ENCODE results near the gene DAP3. TPM values are rescaled to one million over a fixed set of nuclear protein-coding genes. Genes with fewer than 3 reads are reported as not detected.
"Not testable (repeated sequence)": the region's sequence is repeated elsewhere in the genome, so short reads cannot be mapped to it uniquely, and the experiment has no call there.

Gene DAP3
- total RNA-seq, 1 experiment from 2014 or later = 116 TPM

DNA sequence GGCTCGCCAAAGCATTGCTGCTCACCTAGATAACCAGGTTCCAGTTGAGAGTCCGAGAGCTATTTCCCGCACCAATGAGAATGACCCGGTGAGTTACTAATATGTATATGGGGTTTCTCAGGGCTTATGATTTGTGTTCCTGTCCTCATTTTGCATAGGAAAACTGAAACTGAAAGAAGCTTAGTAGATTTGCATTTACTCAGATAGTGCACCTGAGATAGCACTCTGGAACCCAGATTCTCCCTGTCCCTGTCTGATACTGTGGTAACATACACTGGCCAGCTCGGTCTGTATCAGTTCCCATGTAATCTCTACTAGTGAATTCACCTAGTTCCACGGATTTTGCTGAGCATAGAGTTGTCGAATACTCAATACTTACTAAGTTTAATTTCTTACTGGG lies 28.1 kb downstream of the DAP3 start:
- no peak for DNase-seq (ENCODE audit: low read depth)

DNA sequence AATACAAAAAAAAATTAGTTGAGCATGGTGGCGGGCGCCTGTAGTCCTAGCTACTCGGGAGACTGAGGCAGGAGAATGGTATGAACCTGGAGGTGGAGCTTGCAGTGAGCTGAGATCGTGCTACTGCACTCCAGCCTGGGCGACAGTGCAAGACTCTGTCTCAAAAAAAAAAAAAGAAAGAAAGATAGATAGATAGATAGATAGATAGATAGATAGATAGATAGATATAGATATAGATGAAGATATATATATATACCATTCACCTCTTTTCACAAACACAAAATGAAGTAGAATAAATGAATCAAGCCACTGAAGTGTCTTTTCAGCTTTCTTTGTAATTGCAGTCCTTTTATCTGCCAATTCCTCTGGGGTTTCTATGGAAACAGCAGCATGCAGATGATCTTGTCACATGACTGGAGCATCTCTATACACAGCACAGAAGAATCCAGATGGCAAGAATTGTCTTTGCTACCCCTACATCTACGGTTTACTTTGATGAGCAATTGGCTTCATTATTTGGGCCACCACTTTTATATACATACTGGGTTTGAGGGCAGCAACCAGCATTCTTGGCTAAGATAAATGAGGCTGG lies 29.7 kb downstream of the DAP3 start:
- DNase-seq (ENCODE audit: low read depth) = not testable (repeated sequence)

DNA sequence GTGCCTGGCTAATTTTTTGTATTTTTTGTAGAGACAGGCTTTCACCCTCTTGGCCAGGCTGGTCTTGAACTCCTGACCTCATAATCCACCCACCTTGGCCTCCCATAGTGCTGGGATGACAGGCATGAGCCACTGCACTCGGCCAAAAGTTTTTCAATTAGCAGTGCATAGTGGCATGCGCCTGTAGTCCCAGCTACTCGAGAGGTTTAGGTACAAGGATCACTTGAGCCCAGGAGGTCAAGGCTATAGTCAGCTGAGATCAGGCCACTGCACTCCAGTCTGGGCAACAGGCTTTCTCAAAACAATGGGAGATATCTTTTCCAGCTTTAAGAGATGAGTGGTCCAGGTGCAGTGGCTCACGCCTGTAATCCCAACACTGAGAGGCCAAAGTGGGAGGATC lies 30.8 kb downstream of the DAP3 start:
- DNase-seq (ENCODE audit: low read depth) = no peak

DNA sequence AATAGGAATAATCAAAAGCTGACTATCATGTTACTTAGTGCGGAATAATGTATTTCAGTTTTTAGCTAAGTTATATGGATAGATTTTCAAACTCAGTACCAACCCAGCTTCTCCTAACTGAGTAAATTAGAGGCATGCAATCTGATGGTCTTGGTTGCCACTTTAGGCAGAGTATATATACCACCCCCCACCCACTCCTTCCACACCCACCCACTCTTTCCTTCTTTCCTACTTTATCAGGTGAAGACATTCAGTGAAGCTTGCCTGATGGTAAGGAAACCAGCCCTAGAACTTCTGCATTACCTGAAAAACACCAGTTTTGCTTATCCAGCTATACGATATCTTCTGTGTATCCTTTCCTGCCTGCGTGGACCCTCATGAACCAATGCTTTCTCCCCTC lies 36.3 kb downstream of the DAP3 start:
- DNase-seq (ENCODE audit: low read depth) = no peak

DNA sequence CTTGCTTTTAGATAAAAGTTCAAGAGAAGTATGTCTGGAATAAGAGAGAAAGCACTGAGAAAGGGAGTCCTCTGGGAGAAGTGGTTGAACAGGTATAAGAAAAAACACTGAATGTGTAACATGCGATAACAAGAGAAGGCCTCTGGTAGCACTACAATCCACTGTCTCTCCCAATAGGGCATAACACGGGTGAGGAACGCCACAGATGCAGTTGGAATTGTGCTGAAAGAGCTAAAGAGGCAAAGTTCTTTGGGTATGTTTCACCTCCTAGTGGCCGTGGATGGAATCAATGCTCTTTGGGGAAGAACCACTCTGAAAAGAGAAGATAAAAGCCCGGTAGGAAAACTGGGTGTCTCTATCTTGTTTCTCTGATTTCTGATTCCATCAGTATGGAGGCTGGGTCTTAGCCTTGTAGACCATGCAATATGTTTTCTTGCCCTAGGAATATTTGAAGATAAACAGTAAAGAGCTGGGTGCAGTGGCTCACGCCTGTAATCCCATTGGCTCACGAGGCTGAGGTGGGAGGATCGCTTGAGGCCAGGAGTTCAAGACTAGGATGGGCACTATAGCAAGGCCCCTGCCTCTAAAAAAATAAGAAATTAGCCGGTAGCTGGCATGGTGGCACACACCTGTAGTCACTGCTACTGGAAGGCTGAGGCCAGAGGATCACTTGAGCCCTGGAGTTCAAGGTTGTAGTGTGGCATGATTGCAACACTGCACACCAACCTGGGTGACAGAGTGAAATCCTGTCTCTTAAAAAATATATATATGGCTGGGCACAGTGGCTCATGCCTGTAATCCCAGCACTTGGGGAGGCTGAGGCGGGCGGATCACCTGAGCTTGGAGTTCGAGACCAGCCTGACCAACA lies 40.4 kb downstream of the DAP3 start:
- DNase-seq (ENCODE audit: low read depth) = peak; percentile 57

DNA sequence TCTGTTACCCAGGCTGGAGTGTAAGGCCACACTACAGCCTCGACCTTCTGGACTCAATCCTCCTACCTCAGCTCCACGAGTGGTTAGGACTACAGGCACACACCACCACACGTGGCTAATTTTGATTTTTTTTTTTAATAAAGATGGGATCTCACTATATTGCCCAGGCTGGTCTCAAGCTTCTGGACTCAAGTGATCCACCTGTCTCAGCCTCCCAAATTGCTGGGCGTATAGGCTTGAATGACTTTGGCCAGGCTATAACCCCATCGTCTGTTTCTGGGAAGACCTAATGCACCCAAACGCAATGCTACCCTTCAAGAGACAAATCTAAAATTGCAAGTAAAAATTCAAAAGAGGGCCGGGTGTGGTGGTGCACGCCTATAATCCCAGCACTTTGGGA lies 52.1 kb downstream of the DAP3 start:
- DNase-seq (ENCODE audit: low read depth) = no peak

DNA sequence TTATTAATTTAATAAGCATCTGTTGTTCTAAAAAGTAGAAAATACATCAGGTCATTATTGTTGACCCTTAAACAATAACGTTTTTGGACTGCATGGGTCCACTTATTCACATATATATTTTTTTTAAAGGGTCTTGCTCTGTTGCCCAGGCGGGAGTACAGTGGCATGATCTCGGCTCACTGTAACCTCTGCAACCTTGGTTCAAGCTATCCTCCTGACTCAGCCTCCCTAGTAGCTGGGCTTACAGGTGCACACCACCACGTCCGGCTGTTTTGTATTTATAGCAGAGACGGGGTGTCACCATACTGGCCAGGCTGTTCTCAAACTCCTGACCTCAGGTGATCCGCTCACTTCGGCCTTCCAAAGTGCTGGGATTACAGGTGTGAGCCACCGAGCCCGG lies 53.0 kb downstream of the DAP3 start:
- no peak for DNase-seq (ENCODE audit: low read depth)

DNA sequence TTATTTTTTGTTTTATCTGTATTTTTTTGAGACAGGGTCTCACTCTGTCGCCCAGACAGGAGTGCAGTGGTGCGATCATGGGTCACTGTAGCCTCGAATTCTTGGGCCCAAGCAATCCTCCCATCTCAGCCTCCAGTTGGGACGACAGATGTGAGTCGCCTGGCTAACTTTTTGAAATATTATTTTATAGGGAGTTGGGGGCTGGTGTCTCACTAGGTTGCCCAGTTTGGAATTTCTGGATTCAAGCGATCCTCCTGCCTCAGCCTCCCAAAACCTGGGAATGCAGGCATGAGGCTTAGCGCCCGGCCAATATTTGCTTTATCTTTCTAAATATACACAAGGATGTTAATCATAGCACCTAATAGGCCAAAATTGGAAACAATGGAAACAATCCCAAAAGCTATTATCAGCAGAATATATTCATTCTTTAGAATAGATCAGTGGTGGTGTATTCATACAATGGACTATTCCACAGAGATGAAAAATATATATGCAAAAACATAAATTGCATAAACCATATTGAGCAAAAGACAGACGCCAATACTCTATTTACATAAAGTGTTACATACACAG lies 55.9 kb downstream of the DAP3 start:
- no peak for DNase-seq (ENCODE audit: low read depth)

DNA sequence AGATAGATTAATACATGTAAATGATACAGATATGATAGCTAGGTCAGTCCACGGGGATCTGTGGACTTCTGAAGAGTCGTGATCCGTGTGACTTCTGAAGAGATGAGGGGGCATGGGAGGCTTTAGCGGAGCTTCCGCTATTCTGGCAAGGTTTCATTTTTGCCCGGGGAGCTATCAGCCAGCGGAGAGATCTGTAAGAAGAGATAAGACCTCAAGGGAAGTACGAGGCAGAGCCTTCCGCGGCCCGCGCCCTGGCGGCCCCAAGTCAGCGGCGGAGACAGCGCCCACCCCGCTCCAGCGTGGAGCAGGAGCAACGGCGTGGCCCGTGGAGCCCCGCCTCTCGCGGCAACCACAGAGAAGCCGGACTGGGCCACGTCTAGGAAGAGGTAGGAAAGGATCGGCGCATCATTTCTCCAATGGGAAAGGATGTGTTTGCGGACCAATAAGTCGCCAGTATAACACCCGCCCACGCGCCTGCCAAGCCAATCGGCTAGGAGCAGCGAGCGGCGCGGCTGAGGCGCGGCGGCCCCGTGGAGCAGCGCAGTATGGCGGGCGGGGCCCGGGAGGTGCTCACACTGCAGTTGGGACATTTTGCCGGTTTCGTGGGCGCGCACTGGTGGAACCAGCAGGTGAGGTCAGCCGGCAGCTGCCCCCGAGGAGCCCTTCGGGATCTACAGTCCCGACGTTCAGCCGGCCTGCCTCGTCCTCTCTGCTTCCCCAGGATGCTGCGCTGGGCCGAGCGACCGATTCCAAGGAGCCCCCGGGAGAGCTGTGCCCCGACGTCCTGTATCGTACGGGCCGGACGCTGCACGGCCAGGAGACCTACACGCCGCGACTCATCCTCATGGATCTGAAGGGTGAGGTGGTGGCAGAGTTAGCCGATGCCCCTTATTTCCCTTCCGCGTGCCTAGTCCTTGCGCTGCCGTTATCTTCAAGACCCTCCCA lies 56.7 kb downstream of the DAP3 start:
- DNase-seq (ENCODE audit: low read depth) = peak; percentile 98

DNA sequence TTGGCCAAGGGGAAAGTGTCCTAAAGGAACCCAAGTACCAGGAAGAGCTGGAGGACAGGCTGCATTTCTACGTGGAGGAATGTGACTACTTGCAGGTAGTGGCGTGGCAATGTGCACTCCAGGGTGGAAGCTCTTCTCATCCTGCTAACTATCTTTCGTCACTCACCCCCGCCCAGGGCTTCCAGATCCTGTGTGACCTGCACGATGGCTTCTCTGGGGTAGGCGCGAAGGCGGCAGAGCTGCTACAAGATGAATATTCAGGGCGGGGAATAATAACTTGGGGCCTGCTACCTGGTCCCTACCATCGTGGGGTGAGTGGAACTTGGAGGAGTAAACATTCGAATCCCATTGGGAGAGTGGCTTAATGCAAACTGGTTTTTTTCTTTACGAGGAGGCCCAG lies 58.7 kb downstream of the DAP3 start:
- not testable (repeated sequence) for DNase-seq (ENCODE audit: low read depth)

DNA sequence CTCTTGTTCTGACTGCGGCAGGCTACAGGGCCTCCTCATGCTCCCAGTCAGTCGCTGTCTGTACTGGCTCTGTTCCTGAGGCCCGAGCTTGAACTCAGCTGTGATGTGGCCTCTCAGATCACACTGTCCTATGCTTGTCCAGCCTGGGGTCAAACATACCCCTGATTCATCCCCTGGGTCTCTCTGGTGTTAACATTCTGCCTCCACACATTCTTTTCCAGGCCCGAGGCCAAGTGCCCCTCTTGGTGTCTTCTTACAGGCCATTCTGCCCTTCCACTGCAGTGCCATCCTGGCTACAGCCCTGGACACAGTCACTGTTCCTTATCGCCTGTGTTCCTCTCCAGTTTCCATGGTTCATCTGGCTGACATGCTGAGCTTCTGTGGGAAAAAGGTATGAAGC lies 59.2 kb downstream of the DAP3 start:
- peak; percentile 50 for DNase-seq (ENCODE audit: low read depth)

DNA sequence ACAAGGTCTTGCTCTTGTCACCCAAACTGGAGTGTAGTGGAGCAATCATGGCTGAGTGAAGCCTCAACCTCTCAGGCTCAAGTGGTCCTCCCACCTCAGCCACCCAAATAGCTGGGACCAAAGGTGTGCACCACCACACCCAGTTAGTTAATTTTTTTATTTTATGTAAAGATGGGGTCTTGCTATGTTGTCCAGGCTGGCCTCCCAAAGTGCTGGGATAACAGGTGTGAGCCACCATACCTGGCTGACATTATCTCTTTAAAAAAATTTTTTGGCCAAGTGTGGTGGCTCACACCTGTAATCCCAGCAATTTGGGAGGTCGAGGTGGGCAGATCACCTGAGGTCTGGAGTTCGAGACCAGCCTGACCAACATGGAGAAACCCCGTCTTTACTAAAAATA lies 70.1 kb downstream of the DAP3 start:
- not testable (repeated sequence) for DNase-seq (ENCODE audit: low read depth)

DNA sequence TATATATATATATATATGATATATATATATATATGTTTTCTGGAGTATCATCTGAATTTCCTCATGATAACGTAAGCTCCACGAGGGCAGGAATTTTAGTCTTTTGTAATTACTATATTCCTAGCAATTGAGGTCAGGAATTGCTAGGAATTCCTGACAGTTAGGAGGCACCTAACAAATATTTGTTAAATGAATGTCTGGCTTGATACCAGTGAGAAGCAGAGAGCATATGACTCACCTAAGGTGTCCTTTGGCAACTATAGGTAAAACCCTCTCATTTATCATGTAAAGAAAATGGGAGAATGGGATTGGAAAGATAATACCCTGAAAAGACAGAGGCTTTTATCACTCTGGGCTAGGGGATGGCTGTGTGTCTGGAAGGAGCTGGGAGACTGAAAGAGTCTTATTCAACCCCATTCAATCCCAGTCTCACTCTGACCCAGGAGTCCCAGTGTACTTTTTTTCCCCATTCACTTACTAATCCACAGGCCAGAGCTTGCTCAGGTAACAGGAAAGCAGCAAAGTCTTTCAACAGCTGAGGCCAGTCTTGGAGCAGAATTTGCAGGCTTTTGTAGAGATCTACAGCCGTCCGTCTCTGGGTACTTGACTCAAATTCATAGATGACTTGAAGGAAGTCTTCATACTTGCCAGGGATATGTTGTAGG lies 71.2 kb downstream of the DAP3 start:
- peak; percentile 37 for DNase-seq (ENCODE audit: low read depth)

DNA sequence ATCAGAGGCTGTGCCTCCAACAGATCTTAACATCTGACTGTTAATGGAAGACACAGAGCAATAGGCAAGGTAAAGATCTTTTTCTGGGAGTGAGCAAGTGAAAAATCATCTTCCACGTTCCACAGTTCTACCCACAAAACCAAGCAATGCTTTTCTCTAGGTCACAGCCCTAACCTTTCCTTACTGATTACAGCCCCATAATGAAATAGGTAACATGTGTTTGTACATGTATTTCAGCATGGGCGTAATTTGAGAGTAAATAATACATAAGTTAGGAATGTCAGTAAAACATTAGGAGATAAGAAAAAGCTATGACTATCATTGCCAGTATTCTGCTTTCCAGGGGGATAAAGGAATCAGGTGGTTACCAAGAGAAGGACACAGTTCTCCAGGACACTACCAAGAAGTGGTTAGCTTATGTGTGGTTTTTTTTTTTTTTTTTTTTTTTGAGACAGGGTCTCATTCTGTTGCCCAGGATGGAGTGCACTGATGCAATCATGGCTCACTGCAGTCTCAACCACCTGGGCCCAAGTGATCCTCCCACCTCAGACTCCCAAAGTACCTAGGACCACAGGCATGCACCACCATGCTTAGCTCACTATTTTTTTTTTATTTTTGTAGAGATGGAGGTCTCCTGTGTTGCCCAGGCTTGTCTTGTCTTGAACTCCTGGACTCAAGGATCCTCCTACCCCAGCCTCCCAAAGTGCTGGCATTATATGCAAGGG lies 72.0 kb downstream of the DAP3 start:
- DNase-seq (ENCODE audit: low read depth) = no peak

DNA sequence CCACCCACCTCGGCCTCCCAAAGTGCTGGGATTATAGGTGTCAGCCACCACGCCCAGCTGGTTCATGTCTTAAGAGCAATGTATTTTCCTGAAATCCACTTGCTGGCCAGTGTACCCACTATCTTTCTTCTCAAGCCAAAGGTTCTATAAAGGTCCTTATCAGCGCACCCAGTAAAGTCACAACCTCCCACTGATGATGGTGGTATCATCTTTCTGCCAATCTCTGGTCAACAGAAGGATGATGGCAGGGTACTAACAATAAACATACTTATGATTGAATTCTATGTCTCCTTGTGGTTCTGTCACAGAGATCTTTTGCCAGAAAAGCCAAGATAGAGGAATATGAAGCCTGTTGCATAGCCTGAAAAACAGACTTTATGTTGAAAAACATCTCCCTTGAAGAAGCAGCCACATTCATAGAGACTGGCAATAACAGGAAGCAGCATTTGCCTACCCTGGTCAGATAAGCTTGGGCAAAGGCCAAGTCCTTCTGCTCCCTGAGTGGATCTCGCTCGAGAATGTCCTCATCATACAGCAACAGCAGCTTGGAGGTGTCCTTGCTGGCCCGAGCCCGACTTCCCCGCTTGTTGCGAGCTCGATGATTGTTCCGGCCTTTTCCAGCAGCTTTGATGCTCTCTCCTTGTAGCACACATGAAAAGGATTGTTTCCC lies 73.0 kb downstream of the DAP3 start:
- DNase-seq (ENCODE audit: low read depth) = no peak

DNA sequence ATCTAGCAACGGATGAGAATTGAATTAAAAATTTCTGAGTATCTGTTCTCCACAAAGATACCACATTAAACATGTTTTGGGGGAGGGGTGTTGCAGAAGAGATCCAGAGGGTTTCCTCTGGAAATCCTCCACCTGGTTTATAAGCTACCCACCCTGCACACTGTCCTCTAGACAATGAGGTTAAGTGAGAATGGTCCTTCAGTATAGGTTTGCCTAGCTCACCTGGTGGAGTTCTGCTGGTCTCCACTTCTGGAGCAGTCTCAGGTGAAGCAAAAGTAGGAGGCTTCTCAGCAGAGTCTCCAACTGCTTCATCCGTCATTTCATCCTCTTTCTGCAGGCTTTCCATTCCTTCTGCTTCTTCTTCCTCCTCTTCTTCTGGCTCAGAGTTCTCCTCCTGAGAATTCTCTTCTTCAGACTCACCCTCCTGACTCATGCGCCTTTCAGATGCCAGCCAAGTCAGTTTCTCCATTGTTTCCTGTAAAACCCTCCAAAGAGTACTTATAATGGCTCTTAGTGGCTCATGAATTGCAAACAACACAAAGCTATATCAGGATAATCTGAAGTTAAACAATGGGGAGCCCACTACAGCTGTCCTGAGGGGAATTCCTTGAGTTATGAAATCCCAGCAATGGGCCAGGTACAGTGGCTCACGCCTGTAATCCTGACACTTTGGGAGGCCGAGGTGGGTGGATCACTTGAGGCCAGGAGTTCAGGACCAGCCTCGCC lies 74.4 kb downstream of the DAP3 start:
- DNase-seq (ENCODE audit: low read depth) = peak; percentile 96

DNA sequence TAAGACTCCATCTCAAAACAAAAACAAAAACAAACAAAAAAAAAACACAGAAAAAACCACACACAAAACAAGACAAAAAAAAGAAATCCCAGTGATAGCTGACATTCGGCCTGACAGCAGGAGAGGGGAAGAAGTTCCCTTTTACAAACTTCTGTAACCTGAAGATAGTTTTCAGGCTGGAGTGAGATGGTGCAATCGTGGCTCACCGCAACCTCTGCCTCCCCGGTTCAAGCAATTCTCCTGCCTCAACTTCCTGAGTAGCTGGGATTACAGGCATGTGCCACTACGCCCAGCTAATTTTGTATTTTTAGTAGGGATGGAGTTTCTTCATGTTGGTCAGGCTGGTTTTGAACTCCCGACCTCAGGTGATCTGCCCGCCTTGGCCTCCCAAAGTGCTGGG lies 75.1 kb downstream of the DAP3 start:
- not testable (repeated sequence) for DNase-seq (ENCODE audit: low read depth)

DNA sequence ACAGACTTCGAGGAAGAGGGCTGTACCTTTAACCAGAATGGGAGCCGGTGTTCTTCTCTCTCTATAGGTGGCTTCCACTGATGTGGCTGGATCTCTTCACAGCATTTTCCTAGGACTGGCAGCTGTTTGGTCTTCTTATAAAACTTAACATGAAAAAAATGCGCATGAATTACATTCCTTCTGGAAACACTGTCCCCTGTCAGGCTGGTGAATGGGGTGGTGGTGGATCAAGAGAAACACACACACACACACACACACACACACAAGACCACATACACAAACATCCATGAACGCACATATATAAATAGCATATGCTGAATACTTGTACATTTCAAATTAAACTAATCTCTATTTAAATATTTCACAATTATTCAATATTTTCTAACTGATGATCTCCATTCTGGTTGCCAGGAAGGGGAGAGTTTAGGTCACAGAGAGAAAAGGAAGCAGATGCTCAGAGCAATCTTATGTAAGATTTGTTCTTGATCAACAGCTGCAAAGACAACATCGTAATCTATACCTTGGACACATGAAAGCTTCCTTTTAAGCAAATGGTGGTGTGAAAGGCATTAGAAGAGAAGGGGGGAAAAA lies 78.6 kb downstream of the DAP3 start:
- not testable (repeated sequence) for DNase-seq (ENCODE audit: low read depth)

DNA sequence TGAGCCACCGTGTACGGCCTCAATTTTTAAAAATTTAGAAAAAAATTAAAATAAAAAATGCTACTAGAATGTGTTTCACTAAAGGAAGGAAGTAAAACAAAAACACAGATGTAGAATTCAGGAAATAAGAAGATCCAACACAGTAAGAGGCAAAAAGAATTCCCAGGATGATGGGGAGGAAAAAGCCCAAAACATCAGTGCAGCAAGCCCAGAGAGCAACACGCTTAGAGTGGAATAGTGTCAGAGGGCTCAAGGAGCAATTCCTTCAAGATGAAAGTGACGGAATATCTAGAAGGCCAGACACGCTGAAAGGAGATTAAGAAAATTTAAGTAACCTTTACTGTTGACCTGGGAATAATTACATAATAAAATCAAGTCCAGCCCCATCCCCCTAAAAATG lies 80.4 kb downstream of the DAP3 start:
- DNase-seq (ENCODE audit: low read depth) = no peak

Data from M059J (cell line).